ENCODE measurements around the gene CAB39L.
A peak's percentile ranks its signal among the peaks of the same experiment; 100 is the strongest.

Gene CAB39L

DNA sequence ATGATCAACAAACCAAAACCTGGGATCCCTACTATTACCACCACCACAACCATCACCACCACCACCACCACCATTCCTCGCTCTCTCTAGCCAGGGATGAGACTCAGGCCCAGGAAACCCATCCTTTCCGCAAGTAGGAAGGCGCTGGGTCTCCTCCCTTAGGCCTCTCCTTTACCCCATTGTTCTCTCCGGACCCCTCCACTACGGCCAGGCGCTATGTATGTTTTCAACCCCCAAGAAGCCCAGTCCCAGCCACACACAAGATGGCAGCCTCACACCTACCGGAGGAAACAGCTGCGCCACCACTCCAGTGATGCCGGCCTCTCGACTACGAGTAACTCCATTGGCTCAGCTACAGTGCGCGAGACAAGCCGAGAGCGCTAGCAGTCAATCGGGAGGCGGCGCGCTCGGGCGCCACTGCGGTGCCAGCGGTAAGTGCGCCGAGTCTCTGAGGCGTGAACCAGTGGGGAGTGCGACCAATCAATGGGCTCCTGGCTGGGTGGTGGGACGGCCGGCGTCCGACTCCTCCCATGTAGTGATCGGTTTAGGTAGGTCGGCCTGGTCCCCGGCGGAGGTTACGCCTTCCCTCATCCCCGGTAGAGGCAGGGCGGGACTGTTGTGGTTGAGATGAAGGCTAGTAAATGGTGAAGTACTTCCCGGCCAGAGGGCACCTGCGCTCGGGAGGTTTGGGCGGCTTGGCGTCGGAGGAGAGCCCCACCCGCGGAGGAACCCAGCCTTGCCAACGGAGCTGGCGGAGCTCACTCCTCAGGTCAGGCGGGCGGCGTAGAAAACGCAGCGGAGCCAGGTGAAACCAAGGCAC is at the start of gene CAB39L, which contains the start of gene SETDB2:
Gene CAB39L (minus strand): TSS at position 361 of the 820 bp plus-strand sequence. CDS start 61,154 bp downstream, outside the sequence.
Gene SETDB2 (plus strand): TSS at position 571 of the 820 bp plus-strand sequence. CDS start 7,620 bp downstream, outside the sequence.
- peak; percentile 96 for ATAC-seq (ENCODE audit: low read depth)
- Histone ChIP-seq H3K9me3 (ENCODE audit: severe bottlenecking) (no peaks in the 10 kb centered on the region), H3K27me3 (ENCODE audit: insufficient read depth, poor library complexity, severe bottlenecking) (no peaks in the 10 kb centered on the region), H3K4me1 (ENCODE audit: insufficient read depth, poor library complexity, severe bottlenecking) (peaks cover 12% of the 10 kb centered on the region), H3K36me3 (ENCODE audit: low read depth) (no peaks in the 10 kb centered on the region), H3K4me3 (ENCODE audit: severe bottlenecking) (peak within 1 kb of the TSS; percentile 68), H3K27ac (ENCODE audit: poor library complexity, severe bottlenecking) (peak within 1 kb of the TSS; percentile 82)
- peak; percentile 98 for DNase-seq (ENCODE audit: low spot score)
- TF ChIP-seq, protein P1, sequence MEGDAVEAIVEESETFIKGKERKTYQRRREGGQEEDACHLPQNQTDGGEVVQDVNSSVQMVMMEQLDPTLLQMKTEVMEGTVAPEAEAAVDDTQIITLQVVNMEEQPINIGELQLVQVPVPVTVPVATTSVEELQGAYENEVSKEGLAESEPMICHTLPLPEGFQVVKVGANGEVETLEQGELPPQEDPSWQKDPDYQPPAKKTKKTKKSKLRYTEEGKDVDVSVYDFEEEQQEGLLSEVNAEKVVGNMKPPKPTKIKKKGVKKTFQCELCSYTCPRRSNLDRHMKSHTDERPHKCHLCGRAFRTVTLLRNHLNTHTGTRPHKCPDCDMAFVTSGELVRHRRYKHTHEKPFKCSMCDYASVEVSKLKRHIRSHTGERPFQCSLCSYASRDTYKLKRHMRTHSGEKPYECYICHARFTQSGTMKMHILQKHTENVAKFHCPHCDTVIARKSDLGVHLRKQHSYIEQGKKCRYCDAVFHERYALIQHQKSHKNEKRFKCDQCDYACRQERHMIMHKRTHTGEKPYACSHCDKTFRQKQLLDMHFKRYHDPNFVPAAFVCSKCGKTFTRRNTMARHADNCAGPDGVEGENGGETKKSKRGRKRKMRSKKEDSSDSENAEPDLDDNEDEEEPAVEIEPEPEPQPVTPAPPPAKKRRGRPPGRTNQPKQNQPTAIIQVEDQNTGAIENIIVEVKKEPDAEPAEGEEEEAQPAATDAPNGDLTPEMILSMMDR (IDR thresholded peaks at IDR 0.05; ENCODE audit: poor library complexity, severe bottlenecking): peak; percentile 36

DNA sequence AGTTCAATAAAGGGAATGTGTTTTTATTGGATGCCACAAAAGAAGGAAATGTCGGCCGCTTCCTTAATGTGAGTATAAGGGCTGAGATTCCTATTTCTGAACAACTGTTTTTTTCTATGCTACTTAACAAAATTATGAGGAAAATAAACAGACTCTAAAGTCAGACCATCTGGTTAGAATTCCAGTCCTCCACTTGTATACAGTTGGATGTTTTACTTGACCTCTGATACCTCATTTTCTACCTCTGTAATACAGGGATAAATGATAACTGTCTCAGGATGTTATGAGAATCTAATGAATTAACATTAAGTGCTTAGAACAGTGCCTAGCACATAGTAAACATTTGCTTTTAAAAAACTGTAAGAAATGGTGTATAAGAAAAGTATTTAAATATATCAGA is 44.7 kb upstream of the CAB39L start:
- Histone ChIP-seq H3K27me3 (ENCODE audit: insufficient read depth, poor library complexity, severe bottlenecking) (no peaks in the 10 kb centered on the region), H3K9me3 (ENCODE audit: severe bottlenecking) (no peaks in the 10 kb centered on the region), H3K36me3 (ENCODE audit: low read depth) (peaks cover 6% of the 10 kb centered on the region), H3K4me1 (ENCODE audit: insufficient read depth, poor library complexity, severe bottlenecking) (no peaks in the 10 kb centered on the region), H3K4me3 (ENCODE audit: severe bottlenecking) (no peak overlapping the region), H3K27ac (ENCODE audit: poor library complexity, severe bottlenecking) (no peak overlapping the region)
- ATAC-seq (ENCODE audit: low read depth): no peak
- TF ChIP-seq, protein P1 (IDR thresholded peaks at IDR 0.05; ENCODE audit: poor library complexity, severe bottlenecking): no peak
- DNase-seq (ENCODE audit: low spot score): no peak

DNA sequence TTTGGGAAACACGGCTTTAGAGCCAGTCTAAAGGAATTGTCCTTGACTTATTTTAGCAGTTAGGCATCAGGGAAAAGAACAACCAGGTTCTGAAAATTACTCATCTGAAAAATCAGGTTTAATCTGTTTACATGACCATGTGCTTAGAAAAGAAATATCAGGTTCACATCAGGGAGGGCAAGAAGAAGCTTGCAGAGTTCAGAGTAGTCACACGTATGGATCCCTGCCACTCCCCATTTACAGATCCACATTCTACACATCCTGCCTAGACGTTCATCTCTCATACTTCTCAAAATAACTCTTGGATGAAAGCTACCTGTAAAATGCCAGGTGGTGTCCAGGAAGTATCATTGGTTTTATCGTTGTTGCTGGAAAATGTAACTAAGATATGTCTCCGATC is 37.9 kb upstream of the CAB39L start:
- H3K36me3 ChIP-seq (ENCODE audit: low read depth): peaks cover 23% of the 10 kb centered on the region
- H3K27ac ChIP-seq (ENCODE audit: poor library complexity, severe bottlenecking): no peak overlapping the region
- no peaks in the 10 kb centered on the region for H3K27me3 ChIP-seq (ENCODE audit: insufficient read depth, poor library complexity, severe bottlenecking)
- no peaks in the 10 kb centered on the region for H3K4me1 ChIP-seq (ENCODE audit: insufficient read depth, poor library complexity, severe bottlenecking)
- TF ChIP-seq, protein P1 (IDR thresholded peaks at IDR 0.05; ENCODE audit: poor library complexity, severe bottlenecking): no peak
- peak; percentile 51 for ATAC-seq (ENCODE audit: low read depth)
- no peak overlapping the region for H3K4me3 ChIP-seq (ENCODE audit: severe bottlenecking)
- no peak for DNase-seq (ENCODE audit: low spot score)
- H3K9me3 ChIP-seq (ENCODE audit: severe bottlenecking): no peaks in the 10 kb centered on the region

DNA sequence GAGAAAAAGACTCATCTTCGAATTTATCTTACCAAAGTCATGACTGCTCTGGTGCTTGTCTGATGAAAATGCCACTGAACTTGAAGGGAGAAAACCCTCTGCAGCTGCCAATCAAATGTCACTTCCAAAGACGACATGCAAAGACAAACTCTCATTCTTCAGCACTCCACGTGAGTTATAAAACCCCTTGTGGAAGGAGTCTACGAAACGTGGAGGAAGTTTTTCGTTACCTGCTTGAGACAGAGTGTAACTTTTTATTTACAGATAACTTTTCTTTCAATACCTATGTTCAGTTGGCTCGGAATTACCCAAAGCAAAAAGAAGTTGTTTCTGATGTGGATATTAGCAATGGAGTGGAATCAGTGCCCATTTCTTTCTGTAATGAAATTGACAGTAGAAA is 32.7 kb upstream of the CAB39L start:
- H3K4me3 ChIP-seq (ENCODE audit: severe bottlenecking): no peak overlapping the region
- no peaks in the 10 kb centered on the region for H3K9me3 ChIP-seq (ENCODE audit: severe bottlenecking)
- no peak for DNase-seq (ENCODE audit: low spot score)
- ATAC-seq (ENCODE audit: low read depth): no peak
- TF ChIP-seq, protein P1 (IDR thresholded peaks at IDR 0.05; ENCODE audit: poor library complexity, severe bottlenecking): no peak
- H3K4me1 ChIP-seq (ENCODE audit: insufficient read depth, poor library complexity, severe bottlenecking): no peaks in the 10 kb centered on the region
- no peaks in the 10 kb centered on the region for H3K27me3 ChIP-seq (ENCODE audit: insufficient read depth, poor library complexity, severe bottlenecking)
- H3K36me3 ChIP-seq (ENCODE audit: low read depth): peaks cover 28% of the 10 kb centered on the region
- H3K27ac ChIP-seq (ENCODE audit: poor library complexity, severe bottlenecking): no peak overlapping the region

DNA sequence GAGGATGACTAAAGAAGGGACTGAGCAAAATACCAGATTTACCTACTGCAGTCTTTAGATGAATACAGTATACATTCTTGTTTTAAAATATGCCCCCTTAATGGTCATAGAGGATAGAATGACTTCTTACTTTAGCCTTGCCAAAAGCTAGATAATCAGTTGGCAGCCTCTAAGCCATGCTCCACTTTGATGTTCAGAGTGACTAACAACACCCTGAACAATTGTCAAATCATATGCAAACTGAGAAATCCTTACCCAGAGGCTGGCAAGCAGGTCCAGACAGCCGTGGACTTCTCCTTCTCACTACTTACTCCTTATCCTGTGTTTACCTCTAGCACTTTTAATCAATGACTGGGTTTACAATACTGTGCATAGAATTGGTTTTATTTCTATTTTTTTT is 28.3 kb upstream of the CAB39L start:
- peaks cover 24% of the 10 kb centered on the region for H3K36me3 ChIP-seq (ENCODE audit: low read depth)
- DNase-seq (ENCODE audit: low spot score) (no peak), ATAC-seq (ENCODE audit: low read depth) (no peak)
- H3K4me3 ChIP-seq (ENCODE audit: severe bottlenecking): no peak overlapping the region
- TF ChIP-seq, protein P1 (IDR thresholded peaks at IDR 0.05; ENCODE audit: poor library complexity, severe bottlenecking): no peak
- no peaks in the 10 kb centered on the region for H3K27me3 ChIP-seq (ENCODE audit: insufficient read depth, poor library complexity, severe bottlenecking)
- H3K27ac ChIP-seq (ENCODE audit: poor library complexity, severe bottlenecking): no peak overlapping the region
- no peaks in the 10 kb centered on the region for H3K4me1 ChIP-seq (ENCODE audit: insufficient read depth, poor library complexity, severe bottlenecking)
- H3K9me3 ChIP-seq (ENCODE audit: severe bottlenecking): no peaks in the 10 kb centered on the region

All from RWPE2 (cell line).